ENCODE measurements around the gene IL37. TPM values are rescaled to one million over a fixed set of nuclear protein-coding genes. Genes with fewer than 3 reads are reported as not detected.

IL37 gene
- total RNA-seq, 1 experiment from 2014 or later, result not detected

DNA sequence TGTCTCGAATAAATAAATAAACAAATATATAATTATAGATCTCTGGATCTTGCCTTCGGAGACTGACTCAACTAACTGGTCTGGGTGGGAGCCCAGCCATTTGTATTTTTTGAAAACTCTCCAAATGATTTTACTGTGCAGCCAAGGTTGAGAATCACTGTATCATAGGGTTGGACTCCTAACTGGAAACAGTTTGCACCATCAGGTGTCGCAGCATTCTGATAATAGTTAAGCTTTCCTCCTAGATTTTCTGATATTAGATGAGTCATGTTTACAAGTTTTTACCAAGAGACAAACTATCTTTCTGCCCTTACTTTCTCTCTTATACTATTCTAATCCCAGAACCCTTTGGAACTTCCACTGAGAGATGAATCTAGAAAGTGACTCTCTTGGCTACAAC lies 16.8 kb downstream of the IL37 start:
- no peaks in the 10 kb centered on the region for H3K36me3 Mint-ChIP-seq (ENCODE audit: insufficient read depth in 1 of 3, low read depth in 3 of 3)
- Histone ChIP-seq H3K9me3 (ENCODE audit: control insufficient read depth, low read depth, low read length) (no peaks in the 10 kb centered on the region), H3T11ph (ENCODE audit: low read length) (no peak overlapping the region), H3K23ac (ENCODE audit: insufficient read length, low read depth, low read length) (no peak overlapping the region), H4K91ac (ENCODE audit: insufficient read length, low read depth, low read length) (no peak overlapping the region), H3K23me2 (ENCODE audit: insufficient read length, low read depth, low read length, poor library complexity, severe bottlenecking) (no peaks in the 10 kb centered on the region), H3K56ac (ENCODE audit: insufficient read length, low read depth, low read length) (no peak overlapping the region), H2AFZ (ENCODE audit: low read length) (no peak overlapping the region), H4K20me1 (ENCODE audit: control insufficient read depth, insufficient read depth, insufficient read length) (no peaks in the 10 kb centered on the region), H3K79me1 (ENCODE audit: insufficient read depth, low read depth, low read length, poor library complexity, severe bottlenecking) (no peaks in the 10 kb centered on the region), H3K4me1 (ENCODE audit: insufficient read depth, low read length) (no peaks in the 10 kb centered on the region), H2BK120ac (ENCODE audit: low read depth, low read length, poor library complexity, severe bottlenecking) (no peak overlapping the region), H2BK15ac (ENCODE audit: low read depth, low read length) (no peak overlapping the region), H3K9ac (ENCODE audit: extremely low read depth, insufficient read length, low read length) (no peak overlapping the region), H3K18ac (ENCODE audit: insufficient read length, low read depth, low read length) (no peak overlapping the region), H3K4ac (ENCODE audit: low read depth, low read length) (no peak overlapping the region), H3K14ac (ENCODE audit: insufficient read depth, low read length) (no peak overlapping the region), H3K27me3 (ENCODE audit: insufficient read depth, low read length) (no peaks in the 10 kb centered on the region), H2BK12ac (ENCODE audit: insufficient read length, low read depth, low read length) (no peak overlapping the region), H3K4me2 (ENCODE audit: insufficient read depth, insufficient read length, low read length) (no peak overlapping the region), H4K8ac (replicated peaks; ENCODE audit: insufficient read length, low read depth, low read length) (no peak overlapping the region), H2BK20ac (ENCODE audit: low read depth, low read length, poor library complexity, severe bottlenecking) (no peak overlapping the region), H2AK5ac (ENCODE audit: insufficient read length, low read length) (no peak overlapping the region), H4K5ac (ENCODE audit: insufficient read length, low read depth, low read length) (no peak overlapping the region), H3K79me2 (ENCODE audit: insufficient read depth, low read length) (no peaks in the 10 kb centered on the region), H2BK5ac (ENCODE audit: insufficient read length, low read length) (no peak overlapping the region), H3K27ac (ENCODE audit: insufficient read length, low read depth, low read length) (no peak overlapping the region)
- H3K27me3 Mint-ChIP-seq (ENCODE audit: low read depth), result peaks cover 6% of the 10 kb centered on the region
- no peak for DNase-seq
- no peak overlapping the region for H3K4me3 Mint-ChIP-seq
- TF ChIP-seq, protein P1, sequence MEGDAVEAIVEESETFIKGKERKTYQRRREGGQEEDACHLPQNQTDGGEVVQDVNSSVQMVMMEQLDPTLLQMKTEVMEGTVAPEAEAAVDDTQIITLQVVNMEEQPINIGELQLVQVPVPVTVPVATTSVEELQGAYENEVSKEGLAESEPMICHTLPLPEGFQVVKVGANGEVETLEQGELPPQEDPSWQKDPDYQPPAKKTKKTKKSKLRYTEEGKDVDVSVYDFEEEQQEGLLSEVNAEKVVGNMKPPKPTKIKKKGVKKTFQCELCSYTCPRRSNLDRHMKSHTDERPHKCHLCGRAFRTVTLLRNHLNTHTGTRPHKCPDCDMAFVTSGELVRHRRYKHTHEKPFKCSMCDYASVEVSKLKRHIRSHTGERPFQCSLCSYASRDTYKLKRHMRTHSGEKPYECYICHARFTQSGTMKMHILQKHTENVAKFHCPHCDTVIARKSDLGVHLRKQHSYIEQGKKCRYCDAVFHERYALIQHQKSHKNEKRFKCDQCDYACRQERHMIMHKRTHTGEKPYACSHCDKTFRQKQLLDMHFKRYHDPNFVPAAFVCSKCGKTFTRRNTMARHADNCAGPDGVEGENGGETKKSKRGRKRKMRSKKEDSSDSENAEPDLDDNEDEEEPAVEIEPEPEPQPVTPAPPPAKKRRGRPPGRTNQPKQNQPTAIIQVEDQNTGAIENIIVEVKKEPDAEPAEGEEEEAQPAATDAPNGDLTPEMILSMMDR (conservative IDR thresholded peaks at IDR 0.05), result no peak
- WGBS (ENCODE audit: extremely low coverage, insufficient read length, low lambda C conversion rate), result no CpG with 5 or more reads among the region's 3 CpGs
- peaks cover 0 to 4% of the 10 kb centered on the region in 2 experiments; a peak in 2 of 4 replicates for H3K4me1 Mint-ChIP-seq
- H3K27ac Mint-ChIP-seq, result no peak overlapping the region
- H3K9me3 Mint-ChIP-seq, result no peaks in the 10 kb centered on the region

Measured in H9 (cell line).